GM19455 (cell line): ENCODE data around the gene FARP2.
"Not testable (repeated sequence)": the region's sequence is repeated elsewhere in the genome, so short reads cannot be mapped to it uniquely, and the experiment has no call there.

Source experiments
- ATAC-seq: cut with Tn5 transposase; IDR thresholded peaks from one replicate; pipeline ENCODE4 v1.9.1; 2021; ENCODE audit not compliant: unreplicated experiment

The FARP2 gene

DNA sequence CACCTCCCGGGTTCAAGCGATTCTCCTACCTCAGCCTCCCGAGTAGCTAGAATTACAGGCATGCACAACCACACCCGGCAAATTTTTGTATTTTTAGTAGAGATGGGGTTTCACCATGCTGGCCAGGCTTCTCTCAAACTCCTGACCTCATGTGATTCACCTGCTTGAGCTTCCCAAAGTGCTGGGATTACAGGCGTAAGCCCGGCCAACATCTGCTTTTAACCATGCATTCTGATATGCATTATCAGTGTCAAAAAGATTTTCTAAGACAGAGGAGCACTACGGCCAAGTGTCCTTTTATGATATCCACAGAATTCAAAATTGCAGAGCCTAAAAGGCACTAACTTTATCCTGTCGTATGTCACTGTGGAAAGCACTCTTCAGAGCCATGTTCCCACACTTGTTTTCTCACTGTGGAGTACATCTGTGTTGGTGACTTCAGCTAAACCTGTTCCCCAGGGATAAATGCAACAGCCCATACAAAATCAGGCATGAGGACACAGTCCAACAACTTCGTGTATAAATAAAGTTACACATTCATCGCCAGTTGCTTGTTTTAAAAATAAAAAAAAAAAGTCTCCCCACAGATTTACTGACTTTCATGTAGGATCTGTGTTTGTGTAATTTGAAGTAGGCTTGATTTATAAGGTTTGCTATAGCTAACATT, 95.9 kb downstream of the FARP2 start:
- no peak for ATAC-seq

DNA sequence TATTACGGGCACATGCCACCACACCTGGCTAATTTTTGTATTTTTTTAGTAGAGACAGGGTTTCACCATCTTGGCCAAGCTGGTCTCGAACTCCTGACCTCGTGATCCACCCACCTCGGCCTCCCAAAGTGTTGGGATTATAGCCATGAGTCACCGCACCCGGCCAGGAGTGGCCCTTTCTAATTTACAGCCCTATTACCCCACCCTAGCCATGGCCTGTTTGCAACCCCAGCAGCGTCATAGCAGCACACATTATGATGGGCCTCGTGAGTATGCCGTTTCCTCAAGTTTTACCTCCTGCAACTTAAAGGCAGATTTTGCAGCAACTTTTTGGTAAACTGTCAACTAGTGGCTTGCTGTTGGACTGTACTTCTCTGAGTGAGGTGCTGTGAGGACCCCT, 97.8 kb downstream of the FARP2 start:
- ATAC-seq, result not testable (repeated sequence)

DNA sequence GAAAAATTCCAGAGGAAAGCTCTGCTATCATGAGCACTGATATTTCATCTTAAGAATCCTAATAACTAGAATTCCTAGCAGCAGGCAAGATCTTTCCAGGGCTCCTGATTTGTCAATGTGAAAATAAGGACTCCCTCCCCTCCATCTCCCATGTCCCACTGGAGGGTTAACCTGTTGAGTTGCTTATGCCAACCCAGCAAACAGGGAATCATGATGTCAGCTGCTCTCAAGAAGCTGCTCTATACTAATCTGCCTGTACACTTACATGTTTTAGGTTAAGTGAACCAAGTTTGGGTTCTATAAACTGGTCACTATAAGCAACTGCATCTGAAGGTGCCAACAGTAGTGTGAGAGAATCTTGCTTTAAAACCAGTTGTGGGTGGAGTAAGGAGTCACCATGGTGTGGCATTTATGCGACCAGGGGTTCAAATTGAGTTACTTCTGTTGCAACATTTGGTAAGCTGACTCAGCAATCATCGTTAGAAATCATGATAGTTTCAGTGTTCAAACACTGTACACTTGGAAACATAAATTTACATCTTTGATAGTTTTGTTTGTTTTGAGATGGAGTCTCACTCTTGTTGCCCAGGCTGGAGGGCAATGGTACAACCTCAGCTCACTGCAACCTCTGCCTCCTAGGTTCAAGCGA, 98.9 kb downstream of the FARP2 start:
- ATAC-seq, result no peak

DNA sequence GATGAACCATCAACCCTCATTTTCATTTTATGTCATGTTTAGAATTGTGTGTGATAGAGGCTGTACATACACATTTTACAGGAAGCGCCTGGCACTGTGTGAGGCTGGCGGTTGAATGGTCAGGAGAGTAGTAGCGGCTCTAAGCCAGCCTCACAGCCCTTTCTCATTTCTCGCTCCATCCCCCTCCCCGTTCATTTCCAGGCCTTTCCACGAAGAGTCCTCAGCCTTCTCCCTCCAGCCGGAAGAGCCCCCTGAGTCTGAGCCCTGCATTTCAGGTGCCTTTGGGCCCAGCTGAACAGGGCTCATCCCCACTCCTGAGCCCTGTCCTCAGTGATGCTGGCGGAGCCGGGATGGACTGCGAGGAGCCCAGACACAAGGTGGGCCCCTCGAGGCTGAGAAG, 100.5 kb downstream of the FARP2 start:
- no peak for ATAC-seq

DNA sequence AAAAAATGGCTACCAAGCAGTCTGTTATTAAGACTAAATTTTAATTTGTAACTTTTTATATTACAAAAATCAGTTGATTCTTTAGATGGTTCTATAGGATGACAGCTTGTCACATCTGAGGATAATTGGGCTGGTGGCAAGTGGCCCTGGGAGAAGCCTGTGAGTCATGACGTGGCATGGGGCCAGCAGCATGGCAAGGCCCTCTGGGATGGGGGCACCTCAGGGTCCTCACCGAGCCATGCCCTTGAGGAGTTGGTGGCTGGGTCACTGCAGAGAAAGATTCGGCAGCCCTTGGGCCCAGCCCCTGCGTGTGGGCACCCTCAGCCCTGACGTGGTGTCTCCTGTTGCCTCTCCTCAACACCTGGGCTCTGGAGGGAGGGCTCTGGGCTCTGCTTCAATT, 102.6 kb downstream of the FARP2 start:
- ATAC-seq, result no peak

DNA sequence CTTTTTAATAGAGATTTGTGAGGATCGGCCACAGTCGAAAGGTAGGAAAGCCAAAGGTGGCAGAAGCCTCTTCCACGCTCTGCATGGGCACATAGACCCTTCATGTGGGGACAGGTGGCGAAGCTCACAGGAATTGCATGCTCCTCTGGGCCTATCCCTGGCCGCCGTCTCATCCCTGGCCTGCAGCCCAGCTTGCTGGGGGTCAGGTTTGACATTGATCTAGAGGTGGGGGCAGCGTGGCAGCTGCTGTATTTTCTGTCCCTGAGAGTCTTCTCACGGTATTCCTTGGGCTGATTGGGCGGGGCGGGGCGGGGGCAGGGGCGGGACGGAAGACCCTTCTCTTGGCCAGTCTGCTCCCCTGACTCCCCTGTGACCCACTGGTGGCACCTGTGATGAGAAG, 103.4 kb downstream of the FARP2 start:
- ATAC-seq, result no peak

DNA sequence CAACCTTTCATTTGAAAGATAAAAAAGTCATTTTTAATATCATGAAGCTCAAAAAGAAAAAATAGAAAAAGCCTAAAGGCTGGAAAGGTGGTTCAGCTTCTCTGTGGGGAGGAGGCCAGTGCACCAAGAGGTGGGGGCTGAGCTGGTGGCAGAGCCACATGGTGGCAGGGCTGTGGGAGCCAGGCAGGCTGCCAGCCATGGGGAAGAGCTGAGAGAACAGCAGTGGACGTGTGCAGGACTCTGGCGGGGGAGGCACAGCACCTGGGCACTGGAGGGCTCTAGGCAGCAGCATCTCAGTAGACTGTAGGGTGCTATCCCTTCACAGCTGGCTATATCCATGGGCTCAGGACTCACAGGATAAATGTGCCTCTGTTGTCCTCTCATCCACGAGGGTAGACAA, 104.5 kb downstream of the FARP2 start:
- ATAC-seq, result no peak

DNA sequence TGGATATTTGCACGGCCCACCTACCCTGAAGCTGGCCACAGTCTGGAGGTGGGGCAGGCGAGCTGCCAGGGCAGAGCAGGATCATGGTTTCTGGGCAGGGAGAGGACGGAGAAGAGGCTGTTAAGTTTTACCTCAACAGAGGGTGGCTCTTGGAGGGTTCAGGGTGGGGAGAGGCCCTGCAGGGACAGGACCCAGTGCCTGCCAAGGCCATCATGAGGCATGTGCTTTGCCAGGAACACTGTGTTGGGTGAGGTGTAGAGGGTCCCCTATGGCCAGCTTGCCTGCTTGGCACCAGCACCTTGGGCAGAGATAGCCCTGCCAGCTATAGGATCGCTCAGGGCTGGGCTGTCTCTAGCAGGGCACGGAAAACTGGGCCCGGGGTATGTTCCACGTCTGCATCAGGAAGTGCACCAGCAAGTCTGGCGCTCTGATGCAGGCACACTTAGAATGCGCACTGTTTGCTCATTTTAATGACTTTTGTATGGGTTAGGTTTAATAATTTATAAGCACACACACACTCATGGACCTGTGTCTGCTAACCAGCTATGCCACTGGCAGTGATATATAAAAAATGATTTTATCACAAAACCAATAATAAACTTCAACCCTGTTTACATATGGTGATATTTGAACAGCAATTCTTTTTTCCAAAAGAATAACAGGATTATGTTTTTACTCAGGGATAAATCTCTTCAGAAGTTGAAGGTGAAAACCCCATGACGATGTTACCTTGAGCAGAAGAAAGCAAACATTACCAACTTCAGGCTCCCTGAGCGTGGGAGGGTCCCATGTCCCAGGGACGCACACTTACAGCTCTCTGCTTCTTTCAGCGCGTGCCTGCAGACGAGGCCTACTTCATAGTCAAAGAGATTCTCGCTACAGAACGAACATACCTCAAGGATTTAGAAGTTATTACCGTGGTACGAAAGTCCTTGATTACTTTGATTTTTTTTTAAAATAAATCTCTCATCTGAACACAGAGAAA, 105.9 kb downstream of the FARP2 start:
- no peak for ATAC-seq

DNA sequence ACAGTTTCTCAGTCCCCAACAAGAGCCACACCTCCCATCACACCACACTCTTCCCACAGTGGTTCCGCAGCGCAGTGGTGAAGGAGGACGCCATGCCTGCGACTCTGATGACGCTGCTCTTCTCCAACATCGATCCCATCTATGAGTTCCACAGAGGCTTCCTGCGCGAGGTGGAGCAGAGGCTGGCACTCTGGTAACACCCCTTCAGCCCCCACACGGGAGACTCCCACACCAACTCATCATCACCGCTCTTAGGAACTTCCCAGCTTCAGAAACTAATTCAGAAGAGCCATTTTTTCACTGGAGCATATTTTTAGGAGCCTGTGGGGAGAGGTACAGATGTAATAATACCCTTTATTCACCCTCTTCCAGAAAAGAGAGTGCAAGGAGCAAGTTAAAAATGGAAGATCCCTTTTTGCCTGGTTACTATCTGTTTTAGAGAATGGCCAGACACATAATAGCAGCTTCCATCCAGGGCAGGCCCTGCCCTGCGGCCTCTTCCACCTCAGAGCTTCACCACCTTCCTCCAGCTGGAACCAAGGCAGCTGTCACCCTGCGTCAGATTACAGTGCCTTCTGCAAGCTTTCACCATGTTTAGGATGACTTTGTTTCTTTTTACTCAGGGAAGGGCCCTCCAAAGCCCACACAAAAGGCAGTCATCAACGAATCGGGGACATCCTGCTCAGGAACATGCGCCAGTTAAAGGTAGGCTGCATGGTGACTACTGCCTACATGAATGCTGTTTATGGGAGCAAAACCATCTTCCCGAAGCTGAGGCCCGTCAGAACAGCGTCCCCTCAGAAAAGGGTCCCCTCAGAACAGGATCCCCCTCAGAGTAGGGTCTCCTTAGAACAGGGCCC, 107.4 kb downstream of the FARP2 start:
- ATAC-seq, result no peak

DNA sequence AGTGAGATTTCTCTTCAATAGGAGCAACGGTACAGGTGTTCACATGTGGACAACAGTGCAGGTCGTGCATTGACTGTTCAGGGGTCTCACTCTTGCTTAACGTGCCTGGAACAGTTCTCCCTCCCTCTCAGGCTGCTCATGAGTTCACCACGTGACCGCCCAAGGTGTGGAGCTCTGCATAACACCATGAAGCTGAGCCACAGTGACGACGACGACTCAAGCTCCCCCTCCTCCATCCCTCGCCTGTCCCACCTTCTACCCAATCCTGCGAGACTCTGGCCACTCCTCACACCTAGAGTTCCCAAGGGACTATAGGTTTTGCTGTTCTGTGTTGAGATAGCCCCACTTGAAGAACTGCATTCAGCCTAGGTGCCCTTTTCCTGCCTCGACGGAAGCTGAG, 109.5 kb downstream of the FARP2 start:
- no peak for ATAC-seq

DNA sequence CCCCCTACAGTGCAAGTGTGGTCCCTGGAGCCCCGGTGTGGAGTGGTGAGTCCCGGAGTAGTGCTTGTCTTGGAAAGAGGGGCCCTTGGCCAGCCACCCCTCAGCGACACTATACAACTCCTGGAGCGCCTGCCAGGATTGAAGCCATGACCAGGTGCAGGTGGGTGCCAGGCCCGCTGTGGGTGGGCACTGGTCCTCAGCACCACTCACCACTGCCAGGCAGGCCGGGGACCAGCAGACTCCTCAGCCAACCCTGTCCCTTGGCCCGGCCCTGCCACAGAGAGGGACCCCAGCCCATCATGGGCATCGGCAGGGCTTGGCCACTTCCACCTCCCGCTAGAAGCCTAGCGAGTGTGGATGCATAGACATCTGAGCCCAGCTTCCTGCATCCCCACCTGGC, 110.1 kb downstream of the FARP2 start:
- no peak for ATAC-seq

DNA sequence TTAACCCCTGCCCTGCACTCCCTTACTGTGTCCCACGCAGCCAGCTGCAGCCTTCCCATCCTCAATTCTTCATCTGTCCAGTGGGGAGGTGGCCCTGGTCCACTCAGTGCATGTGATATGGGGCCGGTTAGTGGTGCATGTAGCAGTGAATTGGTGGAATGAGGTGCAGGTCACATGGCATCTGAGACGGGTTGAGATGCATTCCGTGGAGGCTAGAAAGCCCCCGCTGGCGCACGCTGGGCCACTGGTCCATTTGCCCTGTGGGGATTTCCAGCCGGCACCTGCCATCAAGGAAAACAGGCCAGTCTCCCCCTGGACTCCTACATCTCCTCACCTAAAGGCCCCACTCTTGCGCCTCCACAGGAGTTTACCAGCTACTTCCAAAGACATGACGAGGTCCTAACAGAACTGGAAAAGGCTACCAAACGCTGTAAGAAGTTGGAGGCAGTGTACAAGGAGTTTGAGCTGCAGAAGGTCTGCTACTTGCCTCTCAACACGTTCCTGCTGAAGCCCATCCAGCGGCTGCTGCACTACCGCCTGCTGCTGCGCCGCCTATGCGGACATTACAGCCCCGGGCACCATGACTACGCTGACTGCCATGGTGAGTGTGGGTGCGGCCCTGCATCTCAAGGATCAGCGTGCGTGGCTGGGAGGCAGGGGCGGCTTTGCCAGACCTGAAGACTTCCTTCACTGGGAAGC, 111.8 kb downstream of the FARP2 start:
- no peak for ATAC-seq

DNA sequence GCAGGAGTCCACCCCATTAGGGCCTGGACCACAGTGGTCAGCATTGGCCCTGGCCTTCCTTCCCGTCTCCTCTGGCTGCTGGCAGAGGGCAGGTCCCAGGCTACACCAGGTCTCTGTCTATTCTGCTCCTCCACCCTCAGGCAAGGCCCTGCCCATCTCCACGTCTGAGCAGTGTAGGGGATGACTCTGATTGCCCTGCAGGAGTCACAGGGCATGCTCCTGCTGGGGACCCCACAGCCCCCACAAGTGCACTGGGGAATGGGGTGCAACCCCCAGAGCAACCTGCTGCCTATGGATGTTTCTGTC, 112.3 kb downstream of the FARP2 start:
- no peak for ATAC-seq

DNA sequence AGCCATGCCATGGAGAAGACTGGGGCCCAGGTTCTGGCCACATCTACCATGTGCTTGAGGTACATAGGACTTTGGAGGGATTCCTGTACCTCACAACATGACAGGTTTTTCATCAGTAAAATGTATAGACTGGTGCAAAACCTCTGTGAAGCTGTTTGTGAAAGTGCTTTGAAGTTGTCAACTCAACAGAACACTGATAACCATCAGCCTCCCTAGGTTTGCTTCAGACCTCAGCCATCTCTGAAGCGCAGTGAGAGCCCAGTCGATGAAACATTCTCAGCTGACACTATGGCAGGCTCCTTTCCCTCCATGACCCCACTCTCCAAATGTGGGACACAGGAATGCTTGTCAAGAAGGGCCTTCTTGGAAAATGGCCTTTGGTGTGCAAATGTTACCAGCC, 113.7 kb downstream of the FARP2 start:
- no peak for ATAC-seq

DNA sequence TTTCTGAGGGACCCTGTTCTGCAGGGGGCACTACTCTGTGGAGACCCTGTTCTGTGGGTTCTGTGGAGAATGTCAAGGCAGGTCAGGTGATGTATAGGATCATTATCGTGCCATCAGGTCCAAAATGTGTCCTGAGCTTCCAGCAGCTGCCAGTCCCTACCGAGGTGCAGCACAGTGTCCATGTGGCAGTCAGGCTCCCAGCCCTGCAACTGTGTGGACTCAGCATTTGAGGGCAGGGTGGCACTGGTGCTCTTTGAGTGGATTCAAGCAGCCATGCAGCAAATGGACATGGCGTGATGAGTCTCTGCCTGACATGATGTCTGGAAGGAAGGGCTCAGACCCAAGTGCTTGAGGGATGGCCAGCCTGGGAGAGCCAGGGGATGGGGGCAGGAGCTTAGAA, 117.3 kb downstream of the FARP2 start:
- ATAC-seq, result no peak

DNA sequence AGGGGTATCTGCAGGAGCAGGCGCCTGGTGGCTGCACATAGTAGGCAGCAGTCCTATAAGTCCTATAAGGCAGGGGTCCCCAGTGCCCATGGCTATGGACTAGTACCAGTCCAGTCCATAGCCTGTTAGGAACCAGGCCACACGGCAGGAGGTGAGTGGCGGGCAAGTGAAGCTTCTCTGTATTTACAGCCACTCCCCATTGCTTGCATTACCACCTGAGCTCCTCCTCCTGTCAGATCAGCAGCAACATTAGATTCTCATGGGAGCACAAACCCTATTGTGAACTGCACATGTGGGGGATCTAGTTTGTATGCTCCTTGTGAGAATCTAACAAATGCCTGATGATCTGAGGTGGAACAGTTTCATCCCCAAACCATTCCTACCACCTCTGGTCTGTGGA, 119.2 kb downstream of the FARP2 start:
- ATAC-seq, result no peak

DNA sequence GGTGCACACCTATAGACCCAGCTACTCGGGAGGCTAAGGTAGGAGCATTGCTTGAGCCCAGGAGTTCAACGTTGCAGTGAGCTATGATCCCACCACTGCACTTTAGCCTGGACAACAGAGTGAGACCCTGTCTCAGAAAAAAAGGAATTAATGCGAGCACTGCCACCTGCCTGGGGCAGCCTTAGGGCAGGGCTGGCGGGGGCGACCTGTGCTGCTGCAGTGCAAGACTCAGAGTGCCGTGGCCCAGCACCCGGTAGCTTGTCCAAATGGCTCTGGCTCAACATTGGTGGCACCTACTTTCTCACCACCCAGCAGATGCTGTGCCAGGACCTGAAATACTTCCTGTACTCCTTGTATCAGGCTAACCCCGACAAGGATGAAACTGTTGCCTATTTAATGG, 122.1 kb downstream of the FARP2 start:
- ATAC-seq, result no peak

DNA sequence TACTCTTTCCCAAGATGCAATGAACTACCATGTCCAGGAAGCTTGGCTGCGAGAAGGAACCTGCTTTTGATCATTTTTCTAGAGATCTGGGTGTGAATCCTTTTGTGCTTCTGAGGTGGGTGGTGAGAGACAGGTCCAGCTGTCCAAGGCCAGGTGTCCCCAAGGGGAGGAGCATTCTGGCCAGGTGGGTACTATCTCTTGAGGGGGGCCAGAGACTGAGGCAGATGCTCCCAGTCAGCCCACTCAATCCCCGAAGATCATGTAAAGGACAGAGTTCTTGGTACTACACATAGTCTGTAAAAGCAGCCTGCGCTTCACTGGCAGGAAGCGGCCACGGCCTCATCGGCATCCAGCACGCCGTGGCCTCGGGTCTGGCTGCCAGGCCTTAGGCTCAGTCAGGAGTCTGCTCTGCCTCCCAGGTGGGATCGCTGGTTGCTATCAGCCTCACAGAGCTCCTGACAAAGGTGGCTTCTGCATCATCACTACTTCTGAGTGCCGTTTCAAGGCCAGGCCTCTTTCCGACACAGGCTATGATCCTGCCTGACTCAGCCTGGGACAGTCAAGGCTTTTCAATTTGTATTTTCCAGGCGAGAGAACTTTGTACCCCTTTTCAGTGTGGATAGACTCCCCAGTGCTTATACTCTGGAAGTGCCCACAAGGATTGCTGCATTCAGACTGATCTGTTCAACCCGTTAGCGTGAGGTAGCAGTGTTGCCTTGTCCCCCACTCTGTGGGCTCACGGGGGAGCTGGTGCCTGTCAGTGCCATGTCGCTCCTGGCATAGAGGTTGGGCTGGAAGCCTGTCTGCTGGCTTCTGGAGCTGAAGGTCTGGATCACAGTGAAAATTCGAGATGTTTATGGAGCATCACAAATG, 123.2 kb downstream of the FARP2 start:
- no peak for ATAC-seq

DNA sequence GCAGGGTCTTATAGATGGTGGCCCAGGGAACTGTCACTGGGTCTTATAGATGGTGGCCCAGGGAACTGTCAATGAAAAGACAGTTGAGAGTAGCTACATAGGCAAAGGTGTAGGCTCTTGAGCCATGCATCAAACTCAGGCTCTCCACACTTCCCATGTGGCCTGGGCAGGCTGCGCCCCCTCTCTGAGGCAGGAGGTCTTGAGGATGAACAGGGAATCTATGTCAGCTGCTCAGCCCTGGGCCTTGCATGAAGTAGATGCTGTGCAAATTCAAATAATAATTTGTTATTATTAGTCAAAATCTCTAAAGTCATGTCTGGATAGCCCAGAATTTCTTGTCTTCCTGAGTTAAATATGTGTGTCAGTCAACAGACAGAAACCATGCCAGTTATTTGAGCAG, 125.6 kb downstream of the FARP2 start:
- no peak for ATAC-seq
